GM23248 (cell line): ENCODE results near the gene KIF25. TPM values are rescaled to one million over a fixed set of nuclear protein-coding genes. Genes with fewer than 3 reads are reported as not detected.

Experiments
- DNase-seq: peaks from one replicate; pipeline ENCODE4 v3.0.0-alpha.2; 2015
- H2AFZ ChIP-seq: fragments of 200-600 bp; sonication (generic); 2 replicates; pipeline ENCODE4 v1.6.1; 2016; ENCODE audit warnings: antibody characterized with exemption
- H3F3A ChIP-seq: fragments of 200-600 bp; sonication (generic); 2 replicates; pipeline ENCODE4 v1.6.1; 2016; ENCODE audit warnings: mild to moderate bottlenecking, antibody characterized with exemption, mixed run types; ENCODE audit not compliant: insufficient read depth
- H3K27ac ChIP-seq: fragments of 200-600 bp; sonication (generic); 2 replicates; pipeline ENCODE4 v1.5.1; 2016; ENCODE audit warnings: mild to moderate bottlenecking
- H3K27me3 ChIP-seq: fragments of 200-600 bp; sonication (generic); replicated peaks from 2 replicates; pipeline ENCODE4 v1.6.1; 2016; ENCODE audit warnings: mild to moderate bottlenecking; ENCODE audit not compliant: insufficient read depth
- H3K36me3 ChIP-seq: fragments of 200-600 bp; sonication (generic); 2 replicates; pipeline ENCODE4 v1.6.1; 2016; ENCODE audit warnings: low read depth, mild to moderate bottlenecking
- H3K4me1 ChIP-seq: fragments of 200-600 bp; sonication (generic); 2 replicates; pipeline ENCODE4 v1.6.1; 2016; ENCODE audit warnings: mild to moderate bottlenecking; ENCODE audit not compliant: insufficient read depth
- H3K4me2 ChIP-seq: fragments of 200-600 bp; sonication (generic); one replicate; pipeline ENCODE4 v1.6.1; 2016; ENCODE audit warnings: mild to moderate bottlenecking; ENCODE audit not compliant: unreplicated experiment
- H3K4me3 ChIP-seq: fragments of 200-600 bp; sonication (generic); 2 replicates; pipeline ENCODE4 v1.5.1; 2016; ENCODE audit warnings: mild to moderate bottlenecking
- H3K79me2 ChIP-seq: fragments of 200-600 bp; sonication (generic); 2 replicates; pipeline ENCODE4 v1.6.1; 2016; ENCODE audit warnings: mild to moderate bottlenecking; ENCODE audit not compliant: insufficient read depth
- H3K9ac ChIP-seq: fragments of 200-600 bp; sonication (generic); 2 replicates; pipeline ENCODE4 v1.6.1; 2016; ENCODE audit warnings: mild to moderate bottlenecking
- H3K9me2 ChIP-seq: fragments of 200-600 bp; sonication (generic); 2 replicates; pipeline ENCODE4 v1.6.1; 2016; ENCODE audit warnings: mixed run types, mild to moderate bottlenecking, moderate library complexity; ENCODE audit not compliant: insufficient read depth
- H3K9me3 ChIP-seq: fragments of 200-600 bp; sonication (generic); one replicate; pipeline ENCODE4 v1.6.1; 2017; ENCODE audit warnings: low read depth
- H4K20me1 ChIP-seq: fragments of 200-600 bp; sonication (generic); 2 replicates; pipeline ENCODE4 v1.6.0; 2016; ENCODE audit not compliant: insufficient read depth
- EZH2 ChIP-seq: fragments of 200-600 bp; sonication (generic); IDR thresholded peaks from 2 replicates; pipeline ENCODE4 v1.6.1; 2018; ENCODE audit warnings: antibody characterized with exemption, mild to moderate bottlenecking; ENCODE audit not compliant: insufficient read depth, poor library complexity, severe bottlenecking
- EZH2phosphoT487 ChIP-seq: fragments of 200-600 bp; sonication (generic); IDR thresholded peaks from 2 replicates; pipeline ENCODE4 v1.6.1; 2018; ENCODE audit warnings: antibody characterized with exemption, moderate library complexity, mild to moderate bottlenecking, low read depth; ENCODE audit not compliant: insufficient read depth
- WGBS, 2 experiments: methylation state at CpG; one replicate each; pipeline ENCODE4 v1.1.6; 2015 to 2017; ENCODE audit warnings: low lambda C conversion rate in 2 of 2, low coverage in 1 of 2; ENCODE audit errors: missing lambda C conversion rate in 2 of 2; 5-methylcytosine and 5-hydroxymethylcytosine counted together
- in situ Hi-C: fragments of 300-500 bp; cut with MboI; formaldehyde crosslinking; loops from 2 replicates; pipeline ENCODE4 v1.15.0; 2020
- polyA plus RNA-seq: library from polyadenylated mRNA; unstranded; fragments of >200 nt; fragmentation: Nextera tagmentation; extraction: Ambion mirVana; gene quantifications from 2 replicates; pipeline ENCODE4 v1.2.1, GENCODE V29; 2016
- total RNA-seq: library from RNA; depleted of rRNA; stranded (reverse); fragments of >200 nt; shearing (Covaris generic); gene quantifications from 2 replicates; pipeline ENCODE4 v1.2.3, GENCODE V29; 2014

The KIF25 gene
- total and polyA plus RNA-seq, 2 experiments from 2014 or later, result not detected

DNA sequence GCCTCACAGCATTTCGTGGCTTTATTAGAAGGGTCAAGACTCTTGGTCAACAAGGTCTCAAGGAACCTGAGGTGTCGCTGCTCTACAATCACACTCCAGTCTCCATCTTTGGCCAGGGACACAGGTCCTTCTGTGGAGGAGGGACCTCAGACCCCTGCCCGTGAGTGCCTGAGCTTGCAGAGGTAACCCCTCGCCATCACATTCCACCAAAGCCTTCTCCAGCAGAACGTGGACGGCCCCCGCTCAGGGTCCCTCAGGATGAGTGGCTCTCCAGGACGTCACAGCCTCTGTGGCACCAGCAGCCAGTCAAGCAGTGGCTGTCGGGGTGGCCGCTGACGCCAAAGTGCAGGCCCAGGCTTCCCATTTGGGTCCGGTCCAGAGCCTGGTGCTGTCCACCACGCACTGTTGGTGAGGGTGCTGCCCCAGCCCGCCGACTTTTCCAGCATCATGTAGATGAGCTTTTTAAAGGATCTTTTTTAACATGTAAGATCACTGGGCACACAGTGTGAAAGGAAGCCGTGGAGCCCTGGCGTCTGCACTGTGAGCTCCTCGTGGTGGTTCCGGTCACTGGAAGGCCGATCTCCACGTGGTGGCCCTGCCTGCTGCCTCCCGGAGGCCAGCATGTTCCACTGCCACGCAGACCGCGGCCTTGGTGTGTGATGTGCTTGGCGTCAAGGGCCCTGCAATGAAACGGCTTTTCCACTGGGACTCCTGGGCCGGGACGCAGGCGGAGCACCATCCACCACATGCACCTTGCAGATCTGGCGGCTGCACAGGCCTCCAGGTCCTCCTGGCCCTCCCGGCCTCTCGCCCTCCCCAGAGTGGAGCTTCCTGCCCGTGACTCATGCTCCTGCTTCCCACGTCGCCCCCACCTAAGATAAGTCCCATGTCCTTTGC is 8.3 kb upstream of the KIF25 start:
- no peak overlapping the region for H3K4me2 ChIP-seq
- 0 out of 2 replicates have a peak, but pooled peaks cover 9% of the 10 kb centered on the region for H3F3A ChIP-seq

DNA sequence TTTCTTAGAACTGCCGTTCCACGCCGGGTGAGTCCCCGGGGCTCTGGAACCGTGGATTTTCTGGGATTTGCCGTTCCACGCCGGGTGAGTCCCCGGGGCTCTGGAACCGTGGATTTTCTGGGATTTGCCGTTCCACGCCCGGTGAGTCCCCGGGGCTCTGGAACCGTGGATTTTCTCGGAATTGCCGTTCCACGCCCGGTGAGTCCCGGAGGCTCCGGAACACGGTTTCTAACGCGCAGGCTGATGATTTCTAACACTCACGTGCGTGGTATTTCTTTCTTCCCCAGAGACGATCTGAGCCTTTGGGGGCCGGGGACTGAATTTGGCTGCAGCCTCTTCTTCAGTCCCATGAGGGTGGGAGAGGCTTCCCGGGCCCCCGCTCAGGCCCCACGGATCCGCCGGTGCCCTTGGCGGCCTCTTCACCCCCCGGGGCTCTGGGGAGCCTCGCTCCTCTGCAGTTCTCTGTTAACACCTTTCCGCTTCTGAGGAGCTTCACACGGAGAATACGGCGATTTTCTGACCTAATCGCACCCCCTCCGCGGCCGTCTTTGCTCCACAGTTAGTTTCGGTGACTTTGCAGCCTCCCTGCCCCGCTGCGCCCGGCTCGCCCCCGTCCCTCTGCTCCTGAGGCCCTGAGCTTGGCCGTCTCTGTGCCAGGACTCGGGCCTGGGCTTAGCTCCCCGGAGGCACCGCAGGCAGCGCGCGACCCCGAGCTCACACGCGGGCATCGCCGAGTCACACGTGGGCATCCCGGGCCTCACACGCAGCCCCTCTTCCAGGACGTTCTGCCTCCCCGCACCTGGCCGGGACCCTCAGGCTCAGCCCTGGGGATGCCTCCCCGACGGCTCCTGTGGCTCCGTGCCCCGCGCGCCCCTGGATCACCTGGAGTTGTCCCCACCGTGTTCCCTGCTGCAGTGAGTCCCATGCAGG is 7.2 kb upstream of the KIF25 start:
- WGBS, 2 experiments, result 94 to 97% methylated on average over 59 to 75 of the region's 75 CpGs
- no peaks in the 10 kb centered on the region for H3K36me3 ChIP-seq

More for the DNA sequence above, 8.3 kb upstream of the KIF25 start:
- no peak overlapping the region for H3K4me3 ChIP-seq
- H2AFZ ChIP-seq, result no peak overlapping the region
- H3K79me2 ChIP-seq, result no peaks in the 10 kb centered on the region
- H3K27ac ChIP-seq, result no peak overlapping the region
- H3K4me1 ChIP-seq, result peaks cover 15% of the 10 kb centered on the region
- in situ Hi-C loops, result no loop called here
- no peaks in the 10 kb centered on the region for H3K36me3 ChIP-seq
- H4K20me1 ChIP-seq, result no peaks in the 10 kb centered on the region
- H3K9me2 ChIP-seq, result no peaks in the 10 kb centered on the region
- no peaks in the 10 kb centered on the region for H3K9me3 ChIP-seq
- 96% methylated on average over 34 to 36 of the region's 36 CpGs for WGBS, 2 experiments
- H3K9ac ChIP-seq, result no peak overlapping the region
- no peak for DNase-seq
- no peaks in the 10 kb centered on the region for H3K27me3 ChIP-seq
- no peak for TF ChIP-seq EZH2
- no peak for TF ChIP-seq EZH2phosphoT487

GRCh38 chr6:167993169-167993568 is 4.3 kb upstream of the KIF25 start:
- WGBS, 2 experiments, result 89 to 92% methylated on average over 16 of the region's 16 CpGs
- Histone ChIP-seq H3K79me2 (no peaks in the 10 kb centered on the region), H3K27me3 (peaks cover 7% of the 10 kb centered on the region), H2AFZ (no peak overlapping the region), H3K27ac (no peak overlapping the region), H3K36me3 (no peaks in the 10 kb centered on the region), H3K4me1 (peaks cover 5% of the 10 kb centered on the region; the same call in 1 of the 2 replicates), H3K9ac (no peak overlapping the region), H3K9me3 (no peaks in the 10 kb centered on the region), H4K20me1 (no peaks in the 10 kb centered on the region), H3K4me2 (no peak overlapping the region), H3K9me2 (no peaks in the 10 kb centered on the region), H3F3A (0 out of 2 replicates have a peak, but pooled peaks cover 11% of the 10 kb centered on the region), H3K4me3 (no peak overlapping the region)
- DNase-seq, result no peak
- in situ Hi-C loops, result no loop called here
- TF ChIP-seq EZH2 (no peak), EZH2phosphoT487 (no peak)

More for the DNA sequence above, 7.2 kb upstream of the KIF25 start:
- Histone ChIP-seq H3K9me3 (no peaks in the 10 kb centered on the region), H3K9me2 (no peaks in the 10 kb centered on the region), H4K20me1 (no peaks in the 10 kb centered on the region), H3K27me3 (no peaks in the 10 kb centered on the region), H2AFZ (no peak overlapping the region), H3K79me2 (no peaks in the 10 kb centered on the region), H3K9ac (no peak overlapping the region), H3K4me3 (no peak overlapping the region), H3F3A (0 out of 2 replicates have a peak, but pooled peaks cover 9% of the 10 kb centered on the region), H3K27ac (no peak overlapping the region), H3K4me2 (no peak overlapping the region), H3K4me1 (peaks cover 15% of the 10 kb centered on the region)
- no peak for DNase-seq
- in situ Hi-C loops, result no loop called here
- no peak for TF ChIP-seq EZH2phosphoT487
- TF ChIP-seq EZH2, result no peak

- no peak overlapping the region for H3K4me3 ChIP-seq
- DNase-seq, result no peak
- H3K9me2 ChIP-seq, result no peaks in the 10 kb centered on the region
- no peak for TF ChIP-seq EZH2phosphoT487
- TF ChIP-seq EZH2, result no peak
- no peaks in the 10 kb centered on the region for H3K4me1 ChIP-seq
- H3K9me3 ChIP-seq, result no peaks in the 10 kb centered on the region
- H3K9ac ChIP-seq, result no peak overlapping the region
- no peak overlapping the region for H2AFZ ChIP-seq
- in situ Hi-C loops, result no loop called here
- no peaks in the 10 kb centered on the region for H3K36me3 ChIP-seq
- peaks cover 12% of the 10 kb centered on the region for H3K27me3 ChIP-seq
- H4K20me1 ChIP-seq, result no peaks in the 10 kb centered on the region
- H3K79me2 ChIP-seq, result no peaks in the 10 kb centered on the region
- H3F3A ChIP-seq, result 0 out of 2 replicates have a peak, but pooled peaks cover 7% of the 10 kb centered on the region
- H3K4me2 ChIP-seq, result no peak overlapping the region
- H3K27ac ChIP-seq, result no peak overlapping the region
- 92 to 97% methylated on average over 11 of the region's 11 CpGs for WGBS, 2 experiments
Observed at GRCh38 chr6:167993831-167994230, 3.6 kb upstream of the KIF25 start.
